Stimulated activated CD8-positive, alpha-beta memory T cell treated with anti-CD3 and anti-CD28 coated beads, Interleukin-4, amount 100 ng/mL, for 48 hours (primary cell): ENCODE measurements around the gene RFPL2.
"Not testable (repeated sequence)": the region's sequence is repeated elsewhere in the genome, so short reads cannot be mapped to it uniquely, and the experiment has no call there.

Source experiments
- DNase-seq: peaks from one replicate; pipeline ENCODE4 v3.0.0-alpha.2; 2020

Gene RFPL2

DNA sequence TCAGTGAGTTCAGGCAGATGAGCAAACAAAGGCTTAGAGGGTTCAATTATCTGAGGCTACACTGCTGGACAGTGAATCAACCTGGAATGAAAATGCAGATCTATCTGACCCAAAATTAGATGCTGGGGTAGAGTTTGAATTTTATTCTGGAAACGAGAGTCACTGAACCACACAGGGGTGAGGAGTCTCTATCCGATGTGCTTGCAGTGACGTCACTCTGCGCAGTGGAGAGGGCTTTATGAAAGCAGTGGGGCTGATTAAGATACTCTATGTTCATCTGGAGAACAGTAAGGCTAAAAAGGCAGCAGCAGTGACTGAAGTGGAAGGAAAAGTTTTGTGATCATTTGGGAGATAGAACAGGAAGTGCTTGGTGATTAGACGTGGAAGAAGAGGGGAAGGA, 44.5 kb downstream of the RFPL2 start:
- DNase-seq = not testable (repeated sequence)

DNA sequence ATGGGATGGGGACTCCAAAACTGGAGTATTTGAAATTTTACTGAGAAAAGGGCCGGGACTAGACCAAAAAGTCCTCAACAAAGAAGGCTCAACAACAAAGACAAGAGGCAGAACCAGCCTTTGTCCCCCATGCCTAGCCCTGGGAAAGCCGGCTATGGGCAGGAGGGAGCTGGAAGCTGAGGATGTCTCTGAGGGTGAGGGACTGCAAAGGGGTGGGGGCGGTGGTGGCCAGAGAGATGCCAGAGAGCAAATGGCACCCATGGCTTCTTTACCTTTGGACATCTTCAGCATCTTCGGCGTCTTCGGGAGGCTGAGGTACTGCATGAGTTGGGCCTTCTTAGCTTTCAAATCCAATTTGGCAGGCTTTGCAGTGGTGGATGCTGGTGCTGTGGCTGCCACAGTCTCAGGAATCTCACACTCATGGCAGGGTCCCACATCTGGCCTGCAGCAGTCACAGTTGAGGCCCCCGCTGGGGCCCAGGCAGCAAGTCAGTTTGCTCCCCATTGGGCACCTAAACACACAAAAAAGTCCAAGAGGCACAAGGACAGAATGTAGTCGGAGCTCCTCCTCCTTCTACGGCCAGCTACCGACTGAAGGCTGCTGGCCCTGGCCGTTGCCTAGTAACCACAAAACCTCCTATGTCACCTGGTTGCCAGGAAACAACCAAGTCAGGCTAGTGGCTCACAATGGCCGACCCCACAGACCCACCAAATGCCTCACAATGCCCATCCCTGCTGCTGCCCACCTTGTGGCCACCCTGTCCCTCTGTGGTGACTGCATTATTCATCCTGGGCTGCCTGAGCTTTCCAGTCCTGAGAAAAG, 46.0 kb downstream of the RFPL2 start, which contains the start of gene C22orf42:
Gene C22orf42, minus strand, starts transcription at position 592 of the 822 bp plus-strand sequence. Its CDS starts 88 bp downstream, at position 504.
- DNase-seq = no peak

DNA sequence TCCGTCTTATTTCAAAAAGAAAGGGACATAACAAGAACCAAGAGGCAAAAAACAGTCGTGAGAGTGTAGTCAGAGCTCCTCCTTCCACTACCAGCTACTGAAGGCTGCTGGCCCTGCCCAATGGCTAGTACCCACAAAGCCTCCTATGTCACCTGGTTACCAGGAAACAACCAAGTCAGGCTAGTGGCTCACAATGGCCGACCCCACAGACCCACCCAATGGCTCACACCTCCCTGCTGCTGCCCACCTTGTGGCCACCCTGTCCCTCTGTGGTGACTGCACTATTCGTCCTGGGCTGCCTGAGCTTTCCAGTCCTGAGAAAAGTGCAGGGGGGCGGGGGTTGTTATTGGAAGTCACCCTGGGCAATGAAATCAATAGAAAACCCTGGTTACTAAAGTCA, 47.2 kb downstream of the RFPL2 start:
- not testable (repeated sequence) for DNase-seq

DNA sequence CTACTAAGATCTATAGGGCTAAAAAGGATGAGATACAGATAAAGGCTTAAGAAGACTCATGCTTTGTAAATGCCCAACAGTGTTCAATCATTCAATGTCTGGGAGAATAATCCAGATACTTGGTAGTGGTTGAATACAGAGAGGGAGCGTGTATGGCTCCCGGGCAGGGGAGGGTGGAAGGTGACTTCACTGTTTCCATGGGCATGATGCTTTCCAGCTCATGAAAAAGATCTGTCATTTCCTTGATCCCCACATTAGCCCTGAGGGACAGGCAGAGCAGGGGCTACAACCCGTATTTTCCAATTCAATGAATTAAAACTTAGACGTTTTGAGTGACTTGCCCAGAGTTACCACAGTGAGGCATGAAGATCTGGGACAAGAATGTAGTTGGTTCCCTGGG, 50.1 kb downstream of the RFPL2 start:
- DNase-seq = not testable (repeated sequence)

DNA sequence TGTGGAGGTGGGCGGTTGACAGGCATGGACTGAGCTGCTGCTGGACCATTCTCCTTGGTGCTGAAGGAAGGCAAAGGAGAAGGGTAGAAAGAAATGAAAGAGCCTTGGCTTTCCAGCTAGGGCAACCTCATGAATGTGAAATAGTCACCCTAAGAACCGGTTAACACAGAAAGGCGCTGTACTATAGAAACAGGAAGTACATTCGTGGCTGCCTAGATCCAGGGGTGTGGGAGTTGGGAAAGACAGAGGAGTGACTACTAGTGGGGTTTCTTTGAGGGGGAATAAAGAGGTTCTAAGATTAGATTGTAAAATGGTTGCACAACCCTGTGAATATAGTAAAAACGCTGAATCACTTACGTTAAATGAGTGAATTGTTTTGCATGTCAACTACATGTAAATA, 53.2 kb downstream of the RFPL2 start:
- not testable (repeated sequence) for DNase-seq

DNA sequence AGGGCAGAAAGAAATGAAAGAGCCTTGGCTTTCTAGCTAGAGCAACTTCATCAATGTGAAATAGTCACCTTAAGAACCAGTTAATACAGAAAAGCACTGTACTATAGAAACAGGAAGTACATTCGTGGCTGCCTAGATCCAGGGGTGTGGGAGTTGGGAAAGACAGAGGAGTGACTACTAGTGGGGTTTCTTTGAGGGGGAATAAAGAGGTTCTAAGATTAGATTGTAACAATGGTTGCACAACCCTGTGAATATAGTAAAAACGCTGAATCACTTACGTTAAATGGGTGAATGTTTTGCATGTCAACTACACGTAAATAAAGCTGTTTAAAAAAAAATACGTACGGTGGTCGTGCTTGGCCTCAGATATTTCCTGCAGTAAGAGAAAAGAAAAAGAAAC, 54.2 kb downstream of the RFPL2 start:
- not testable (repeated sequence) for DNase-seq

DNA sequence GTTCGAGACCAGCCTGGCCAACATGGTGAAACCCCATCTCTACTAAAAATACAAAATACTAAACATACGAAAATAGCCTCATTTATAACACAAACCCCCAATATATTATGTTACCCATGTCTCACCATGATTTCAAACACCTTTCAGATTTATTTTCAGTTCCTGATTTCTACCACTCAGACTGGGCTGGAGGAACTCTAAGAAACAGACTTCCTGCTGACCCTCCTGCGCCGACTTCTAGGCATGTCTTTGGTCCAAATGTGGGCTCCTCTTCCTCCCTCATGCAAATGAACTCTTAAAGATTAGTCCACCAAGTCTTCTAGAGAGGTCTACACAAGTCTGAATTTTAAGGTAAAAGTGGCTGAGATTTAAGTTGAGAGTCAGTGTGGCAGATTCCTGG, 56.5 kb downstream of the RFPL2 start:
- DNase-seq = not testable (repeated sequence)

DNA sequence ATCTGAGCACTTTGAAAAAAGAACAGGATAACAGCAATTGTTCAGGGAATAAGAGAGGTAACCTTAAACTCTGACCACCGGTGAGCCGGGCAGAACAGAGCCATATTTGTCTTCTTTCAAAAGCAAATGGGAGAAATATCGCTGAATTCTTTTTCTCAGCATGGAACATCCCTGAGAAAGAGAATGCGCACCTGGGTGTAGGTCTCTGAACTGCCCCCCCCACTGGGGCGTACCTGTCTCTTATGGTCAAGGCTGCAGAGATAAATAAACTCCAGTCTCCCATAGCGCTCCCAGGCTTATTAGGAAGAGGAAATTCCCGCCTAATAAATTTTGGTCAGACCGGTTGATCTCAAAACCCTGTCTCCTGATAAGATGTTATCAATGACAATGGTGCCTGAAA, 57.7 kb downstream of the RFPL2 start:
- not testable (repeated sequence) for DNase-seq

DNA sequence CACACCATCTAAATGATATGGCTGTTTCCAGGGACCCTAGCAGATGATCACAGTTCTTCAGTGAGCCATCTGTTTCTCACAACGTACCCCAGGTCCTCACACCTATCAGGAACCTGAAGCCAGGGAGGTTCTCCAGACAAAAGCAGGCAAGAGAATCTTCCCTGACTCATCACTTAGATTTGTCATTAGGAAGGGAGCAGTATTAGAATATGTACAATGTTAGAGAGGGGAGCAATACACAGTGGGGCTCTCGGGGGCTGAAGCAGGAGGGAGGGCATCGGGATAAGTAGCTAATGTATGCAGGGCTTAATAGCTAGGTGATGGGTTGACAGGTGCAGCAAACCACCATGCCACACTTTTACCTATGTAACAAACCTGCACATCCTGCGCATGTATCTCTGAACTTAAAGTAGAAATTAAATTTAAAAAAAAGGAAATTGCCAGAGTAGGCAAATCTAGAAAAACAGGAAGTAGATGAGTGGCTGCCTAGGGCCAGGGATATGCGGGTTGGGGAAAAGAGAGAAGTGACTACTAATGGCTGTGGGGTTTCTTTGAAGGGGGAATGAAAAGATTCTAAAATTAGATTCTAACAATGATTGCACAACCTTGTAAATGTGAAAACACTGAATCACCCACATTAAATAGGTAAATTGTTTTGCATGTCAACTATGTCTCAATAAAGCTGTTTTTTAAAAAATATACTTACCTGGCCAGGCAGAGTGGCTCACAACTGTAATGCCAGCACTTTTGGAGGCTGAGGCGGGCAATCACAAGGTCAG, 60.2 kb downstream of the RFPL2 start:
- DNase-seq = no peak

DNA sequence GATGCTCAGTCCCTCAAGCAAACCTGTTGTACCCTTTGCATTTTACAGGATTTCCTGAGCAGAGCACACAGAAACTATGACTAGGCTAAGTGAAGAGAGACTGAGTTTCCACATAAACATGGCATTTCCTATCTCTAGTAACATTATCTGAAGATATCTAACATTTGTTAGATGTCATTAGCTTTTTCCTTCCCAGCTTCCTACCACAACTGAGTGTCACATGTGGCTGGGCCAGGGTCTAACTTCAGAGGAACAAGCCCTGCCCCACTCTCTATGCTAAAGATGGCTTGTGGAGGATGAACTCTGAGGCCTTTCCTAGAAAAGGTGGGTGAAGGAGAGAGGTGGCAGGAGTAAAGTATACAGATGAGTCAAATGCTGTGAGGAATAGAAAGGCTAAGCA, 62.3 kb downstream of the RFPL2 start:
- DNase-seq = peak; percentile 47

DNA sequence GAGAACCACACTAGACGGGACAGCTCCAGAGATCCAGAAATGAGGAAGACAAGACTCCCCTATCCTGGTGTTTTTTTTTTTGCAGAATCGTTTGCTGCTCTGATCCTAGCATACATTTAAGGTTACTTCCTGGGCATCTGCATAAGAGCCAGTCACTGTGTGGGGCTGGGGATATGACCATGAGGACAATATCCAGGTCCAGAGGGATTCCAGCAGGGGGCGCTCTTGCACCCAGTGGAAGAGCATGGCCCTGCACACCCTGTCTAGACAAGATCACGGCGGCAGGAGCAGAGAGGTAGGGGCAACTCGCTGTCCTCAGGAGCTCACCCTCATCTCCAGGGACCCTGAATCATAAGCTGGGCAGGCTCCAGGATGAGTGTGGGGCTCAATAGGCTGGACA, 64.2 kb downstream of the RFPL2 start:
- DNase-seq = not testable (repeated sequence)
